Smooth muscle cell (in vitro differentiated cells): ENCODE measurements around the gene TTPAL. TPM values are rescaled to one million over a fixed set of nuclear protein-coding genes. Genes with fewer than 3 reads are reported as not detected.
A peak's percentile ranks its signal among the peaks of the same experiment; 100 is the strongest.

ENCODE experiments used
- DNase-seq: peaks from one replicate; lab custom pipeline; 2025; ENCODE audit not compliant: unreplicated experiment; lab: John Stamatoyannopoulos, UW
- H2AFZ ChIP-seq: fragments of 200-600 bp; sonication (generic); 2 replicates; pipeline ENCODE4 v1.6.0; 2016; ENCODE audit warnings: antibody characterized with exemption, low read depth, mild to moderate bottlenecking
- H3F3A ChIP-seq: fragments of 200-600 bp; sonication (generic); 2 replicates; pipeline ENCODE4 v1.6.0; 2017; ENCODE audit warnings: antibody characterized with exemption, low read depth
- H3K27ac ChIP-seq: fragments of 200-600 bp; sonication (generic); 2 replicates; pipeline ENCODE4 v1.5.1; 2016; ENCODE audit warnings: low read depth, mild to moderate bottlenecking
- H3K27me3 ChIP-seq: fragments of 200-600 bp; sonication (generic); 2 replicates; pipeline ENCODE4 v1.6.1; 2016; ENCODE audit warnings: low read depth, mild to moderate bottlenecking
- H3K36me3 ChIP-seq: fragments of 200-600 bp; sonication (generic); 2 replicates; pipeline ENCODE4 v1.5.1; 2016; ENCODE audit warnings: low read depth
- H3K4me1 ChIP-seq: fragments of 200-600 bp; sonication (generic); 2 replicates; pipeline ENCODE4 v1.5.1; 2016; ENCODE audit warnings: low read depth
- H3K4me2 ChIP-seq: fragments of 200-600 bp; sonication (generic); 2 replicates; pipeline ENCODE4 v1.6.0; 2016; ENCODE audit warnings: mild to moderate bottlenecking
- H3K4me3 ChIP-seq: fragments of 200-600 bp; sonication (generic); 2 replicates; pipeline ENCODE4 v1.5.1; 2016; ENCODE audit warnings: mild to moderate bottlenecking
- H3K79me2 ChIP-seq: fragments of 200-600 bp; sonication (generic); 2 replicates; pipeline ENCODE4 v1.6.0; 2016; ENCODE audit warnings: low read depth, mild to moderate bottlenecking
- H3K9ac ChIP-seq: fragments of 200-600 bp; sonication (generic); 2 replicates; pipeline ENCODE4 v1.6.0; 2016; ENCODE audit warnings: low read depth
- H3K9me3 ChIP-seq: fragments of 200-600 bp; sonication (generic); replicated peaks from 2 replicates; pipeline ENCODE4 v1.5.1; 2016; ENCODE audit warnings: low read depth
- H4K20me1 ChIP-seq: fragments of 200-600 bp; sonication (generic); 2 replicates; pipeline ENCODE4 v1.6.0; 2016; ENCODE audit warnings: low read depth
- CTCF ChIP-seq: fragments of 200-600 bp; sonication (generic); IDR thresholded peaks from 2 replicates; pipeline ENCODE4 v1.5.1; 2017; ENCODE audit warnings: borderline replicate concordance, mild to moderate bottlenecking, antibody characterized with exemption; ENCODE audit not compliant: insufficient read depth, poor library complexity, severe bottlenecking
- WGBS: methylation state at CpG from one replicate; pipeline ENCODE4 v1.1.7; 2016; ENCODE audit warnings: low lambda C conversion rate; 5-methylcytosine and 5-hydroxymethylcytosine counted together
- polyA plus RNA-seq: library from polyadenylated mRNA; unstranded; fragments of >200 nt; fragmentation: Nextera tagmentation; extraction: Ambion mirVana; gene quantifications from 2 replicates; pipeline ENCODE4 v1.2.1, GENCODE V29; 2016
- small RNA-seq: library from RNA; depleted of rRNA; stranded (forward); fragments of <200 nt; gene quantifications from one replicate; pipeline ENCODE3, GENCODE V24; 2014
- total RNA-seq: library from RNA; depleted of rRNA; stranded (reverse); fragments of >200 nt; gene quantifications from 2 replicates; pipeline ENCODE4 v1.2.3, GENCODE V29; 2014

The TTPAL gene
- total and polyA plus RNA-seq, 2 experiments from 2014 or later = 5.6 to 5.8 TPM

DNA sequence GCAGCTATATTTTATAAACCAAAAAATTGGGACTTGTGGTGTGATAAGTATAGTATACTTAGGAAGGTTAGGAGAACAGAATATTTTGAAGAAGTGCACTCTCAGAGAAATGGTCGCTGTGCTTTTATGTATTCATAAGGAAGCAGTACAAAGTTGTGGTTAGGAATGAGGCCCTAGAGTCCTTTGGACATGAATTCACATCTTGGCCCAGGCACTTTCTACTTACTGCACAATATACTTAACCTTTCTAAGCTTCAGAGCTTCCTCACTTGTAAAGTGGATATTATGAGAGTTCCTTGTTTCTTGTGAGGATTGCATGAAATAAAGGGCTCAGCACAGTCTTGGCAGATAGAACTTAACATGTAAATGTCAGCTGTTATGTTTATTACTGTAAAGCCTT, 67.2 kb downstream of the TTPAL start:
- 70% methylated on average over 1 of the region's 1 CpG for WGBS
- H3K27ac ChIP-seq = peak overlapping the region; percentile 56
- no peak for TF ChIP-seq CTCF
- H3K9me3 ChIP-seq = no peaks in the 10 kb centered on the region
- peak overlapping the region; percentile 3 for H3K4me2 ChIP-seq
- no peaks in the 10 kb centered on the region for H3K27me3 ChIP-seq
- H3K36me3 ChIP-seq = no peaks in the 10 kb centered on the region
- H4K20me1 ChIP-seq = no peaks in the 10 kb centered on the region
- no peak overlapping the region for H3K9ac ChIP-seq
- no peak overlapping the region for H2AFZ ChIP-seq
- H3K4me1 ChIP-seq = no peaks in the 10 kb centered on the region
- no peak for DNase-seq
- peaks cover 67% of the 10 kb centered on the region for H3K79me2 ChIP-seq
- no peak overlapping the region for H3K4me3 ChIP-seq
- no peaks in the 10 kb centered on the region for H3F3A ChIP-seq

GRCh38 chr20:44543358-44543757, 67.7 kb downstream of the TTPAL start:
- 84% methylated on average over 3 of the region's 3 CpGs for WGBS
- no peak for DNase-seq
- TF ChIP-seq CTCF = no peak
- Histone ChIP-seq H3K4me3 (no peak overlapping the region), H2AFZ (no peak overlapping the region), H3K9ac (no peak overlapping the region), H3K4me2 (no peak overlapping the region), H4K20me1 (no peaks in the 10 kb centered on the region), H3K79me2 (peaks cover 64% of the 10 kb centered on the region), H3K27ac (peak overlapping the region; percentile 56), H3F3A (no peaks in the 10 kb centered on the region), H3K36me3 (no peaks in the 10 kb centered on the region), H3K27me3 (no peaks in the 10 kb centered on the region), H3K4me1 (no peaks in the 10 kb centered on the region), H3K9me3 (no peaks in the 10 kb centered on the region)

Small RNA genes lying within 50 kb of the gene (small RNA-seq; reads per million reads assigned to genes)
- gene RPL37AP1 = 2.8 reads per million, percentile 51 among the genes with 10 or more reads in this experiment

Other genes with a start within 250 kb of the TTPAL start
- 0.67 TPM in 1 of 2 replicates, not detected in the other for gene GDAP1L1, start 228.6 kb upstream of the TTPAL start, total RNA-seq
- gene GDAP1L1, start 228.6 kb upstream of the TTPAL start, polyA plus RNA-seq = 0.58 TPM in 1 of 2 replicates, not detected in the other
- gene FITM2, start 164.7 kb upstream of the TTPAL start, total RNA-seq = 2.7 and 3.3 TPM in 2 replicates
- gene FITM2, start 164.7 kb upstream of the TTPAL start, polyA plus RNA-seq = 2.7 and 3.3 TPM in 2 replicates
- not detected in 2 replicates for gene R3HDML, start 138.8 kb upstream of the TTPAL start, total RNA-seq
- gene R3HDML, start 138.8 kb upstream of the TTPAL start, polyA plus RNA-seq = not detected in 2 replicates
- gene HNF4A, start 120.2 kb upstream of the TTPAL start, total RNA-seq = not detected in 2 replicates
- not detected in 2 replicates for gene HNF4A, start 120.2 kb upstream of the TTPAL start, polyA plus RNA-seq
- 84.9 and 96.0 TPM in 2 replicates for gene SERINC3, start 46.2 kb downstream of the TTPAL start, total RNA-seq
- gene SERINC3, start 46.2 kb downstream of the TTPAL start, polyA plus RNA-seq = 99.5 and 106 TPM in 2 replicates
- 81.4 and 86.1 TPM in 2 replicates for gene PKIG, start 106.7 kb downstream of the TTPAL start, total RNA-seq
- 67.5 and 68.9 TPM in 2 replicates for gene PKIG, start 106.7 kb downstream of the TTPAL start, polyA plus RNA-seq
- 25.1 and 28.4 TPM in 2 replicates for gene ADA, start 175.8 kb downstream of the TTPAL start, total RNA-seq
- 32.5 and 35.2 TPM in 2 replicates for gene ADA, start 175.8 kb downstream of the TTPAL start, polyA plus RNA-seq
- gene CCN5, start 239.5 kb downstream of the TTPAL start, total RNA-seq = not detected in 2 replicates
- not detected in 2 replicates for gene CCN5, start 239.5 kb downstream of the TTPAL start, polyA plus RNA-seq